ENCODE measurements around the gene SKAP1.
"Not testable (repeated sequence)": the region's sequence is repeated elsewhere in the genome, so short reads cannot be mapped to it uniquely, and the experiment has no call there.

SKAP1 gene

GRCh38 chr17:48429638-48430586 is at the start of gene SKAP1:
Gene SKAP1 (minus strand): TSS chr17:48430214.
- no peak for DNase-seq

- no peak for DNase-seq
Observed at GRCh38 chr17:48479014-48479402, 49.0 kb upstream of the SKAP1 start.

- no peak for DNase-seq
Observed at GRCh38 chr17:48478224-48479013, 48.4 kb upstream of the SKAP1 start.

- DNase-seq = no peak
Observed at GRCh38 chr17:48477221-48477620, 47.2 kb upstream of the SKAP1 start.

- DNase-seq = no peak
Observed at GRCh38 chr17:48472411-48473281, 42.6 kb upstream of the SKAP1 start.

- DNase-seq = no peak
Observed at GRCh38 chr17:48471817-48472410, 41.9 kb upstream of the SKAP1 start.

GRCh38 chr17:48470388-48471034 is 40.5 kb upstream of the SKAP1 start:
- no peak for DNase-seq

GRCh38 chr17:48469227-48469626 is 39.2 kb upstream of the SKAP1 start:
- no peak for DNase-seq

- no peak for DNase-seq
Observed at GRCh38 chr17:48468299-48468698, 38.3 kb upstream of the SKAP1 start.

GRCh38 chr17:48465884-48466283 is 35.9 kb upstream of the SKAP1 start:
- DNase-seq = no peak

- DNase-seq = no peak
Observed at GRCh38 chr17:48463526-48463925, 33.5 kb upstream of the SKAP1 start.

- DNase-seq = no peak
Observed at GRCh38 chr17:48462946-48463345, 32.9 kb upstream of the SKAP1 start.

- no peak for DNase-seq
Observed at GRCh38 chr17:48460052-48460451, 30.0 kb upstream of the SKAP1 start.

- DNase-seq = no peak
Observed at GRCh38 chr17:48459070-48459844, 29.2 kb upstream of the SKAP1 start.

- DNase-seq = peak; percentile 68
Observed at GRCh38 chr17:48457080-48457836, 27.2 kb upstream of the SKAP1 start.

GRCh38 chr17:48456589-48456988 is 26.6 kb upstream of the SKAP1 start:
- no peak for DNase-seq

GRCh38 chr17:48455791-48456190 is 25.8 kb upstream of the SKAP1 start:
- DNase-seq = no peak

- no peak for DNase-seq
Observed at GRCh38 chr17:48453447-48453846, 23.4 kb upstream of the SKAP1 start.

- no peak for DNase-seq
Observed at GRCh38 chr17:48451489-48451888, 21.5 kb upstream of the SKAP1 start.

- DNase-seq = not testable (repeated sequence)
Observed at GRCh38 chr17:48449335-48449734, 19.3 kb upstream of the SKAP1 start.
